SK-N-SH (cell line): ENCODE measurements around the gene GLIPR1L2. TPM values are rescaled to one million over a fixed set of nuclear protein-coding genes. Genes with fewer than 3 reads are reported as not detected.

Source experiments
- CTCF ChIA-PET: fragments of 300-600, 350-600 bp; formaldehyde crosslinking; extraction: SDS; loops from one replicate; lab custom pipeline; 2021; lab: Yijun Ruan, JAX
- POLR2A ChIA-PET: fragments of 350-600 bp; sonication (Branson Sonifier 250); formaldehyde crosslinking; extraction: SDS; loops from one replicate; lab custom pipeline; 2020; ENCODE audit warnings: antibody characterized with exemption, inconsistent platforms; lab: Yijun Ruan, JAX
- DNase-seq: peaks from one replicate; pipeline ENCODE4 v3.0.0; 2012
- H2AFZ ChIP-seq: fragments of 200-600 bp; sonication (generic); 2 replicates; pipeline ENCODE4 v1.8.1; 2016; ENCODE audit warnings: antibody characterized with exemption, mild to moderate bottlenecking, low read depth
- H3F3A ChIP-seq: fragments of 200-600 bp; sonication (generic); replicated peaks from 2 replicates; pipeline ENCODE3; 2016; ENCODE audit warnings: antibody characterized with exemption, mild to moderate bottlenecking; ENCODE audit not compliant: insufficient read depth
- H3K27ac ChIP-seq, 2 experiments: fragments of 200-500 bp in 1 of 2; fragments of 200-600 bp in 1 of 2; sonication (Bioruptor generic) in 1 of 2; sonication (generic), shearing (Covaris generic) in 1 of 2; 2 replicates each; pipeline versions ENCODE4 v1.5.1 to v1.6.1; 2014 to 2016; ENCODE audit warnings: low read depth in 2 of 2, inconsistent platforms in 1 of 2, low read length in 1 of 2, mild to moderate bottlenecking in 1 of 2, mixed read lengths in 1 of 2
- H3K27me3 ChIP-seq: fragments of 200-600 bp; sonication (generic), shearing (Covaris generic); 2 replicates; pipeline ENCODE4 v1.6.1; 2016; ENCODE audit warnings: mixed run types; ENCODE audit not compliant: insufficient read depth
- H3K36me3 ChIP-seq, 2 experiments: fragments of 200-500 bp in 1 of 2; fragments of 200-600 bp in 1 of 2; sonication (Bioruptor generic) in 1 of 2; sonication (generic) in 1 of 2; replicated peaks in 1 of 2; 2 replicates each; pipeline versions ENCODE3 to v1.5.1; 2014 to 2016; ENCODE audit warnings: low read length in 1 of 2, mild to moderate bottlenecking in 1 of 2; ENCODE audit not compliant: insufficient read depth in 2 of 2, control insufficient read depth in 1 of 2
- H3K4me1 ChIP-seq, 2 experiments: fragments of 200-500 bp in 1 of 2; fragments of 200-600 bp in 1 of 2; sonication (Bioruptor generic) in 1 of 2; sonication (generic), shearing (Covaris generic) in 1 of 2; 2 replicates each; pipeline versions ENCODE4 v1.5.1 to v1.6.1; 2014 to 2016; ENCODE audit warnings: low read depth in 1 of 2, low read length in 1 of 2, mixed run types in 1 of 2; ENCODE audit not compliant: insufficient read depth in 2 of 2, control insufficient read depth in 1 of 2
- H3K4me2 ChIP-seq: fragments of 200-600 bp; sonication (generic), shearing (Covaris generic); 2 replicates; pipeline ENCODE4 v1.6.1; 2017; ENCODE audit warnings: mixed run types
- H3K4me3 ChIP-seq, 2 experiments: fragments of 200-500 bp in 1 of 2; fragments of 200-600 bp in 1 of 2; sonication (Bioruptor generic) in 1 of 2; sonication (generic), shearing (Covaris generic) in 1 of 2; 2 replicates each; pipeline versions ENCODE4 v1.5.1 to v1.8.1; 2014 to 2016; ENCODE audit warnings: low read depth in 2 of 2, inconsistent platforms in 1 of 2, low read length in 1 of 2, mild to moderate bottlenecking in 1 of 2, mixed read lengths in 1 of 2, moderate library complexity in 1 of 2
- H3K79me2 ChIP-seq: fragments of 200-600 bp; sonication (generic); 2 replicates; pipeline ENCODE4 v1.8.1; 2017; ENCODE audit warnings: mild to moderate bottlenecking; ENCODE audit not compliant: insufficient read depth
- H3K9ac ChIP-seq: fragments of 200-600 bp; sonication (generic); 2 replicates; pipeline ENCODE4 v1.6.1; 2017; ENCODE audit warnings: mixed run types
- H3K9me2 ChIP-seq: fragments of 200-600 bp; sonication (generic); 2 replicates; pipeline ENCODE4 v1.6.1; 2017; ENCODE audit warnings: mixed run types
- H3K9me3 ChIP-seq: fragments of 200-600 bp; sonication (generic); 2 replicates; pipeline ENCODE4 v1.6.1; 2017; ENCODE audit warnings: mixed run types, mild to moderate bottlenecking, moderate library complexity
- H4K20me1 ChIP-seq: fragments of 200-600 bp; sonication (generic); 2 replicates; pipeline ENCODE4 v1.6.1; 2017; ENCODE audit warnings: mild to moderate bottlenecking, mixed run types; ENCODE audit not compliant: insufficient read depth
- EP300 ChIP-seq, 2 experiments: IDR thresholded peaks; 2 replicates each; pipeline versions ENCODE4 v1.4.0 to v1.6.1; 2012; ENCODE audit warnings: borderline replicate concordance in 1 of 2, low read depth in 1 of 2, low read length in 1 of 2
- FOSL2 ChIP-seq: IDR thresholded peaks from 2 replicates; pipeline ENCODE4 v1.4.0; 2012; ENCODE audit warnings: low read depth, mild to moderate bottlenecking, moderate library complexity, borderline replicate concordance
- FOXJ3 ChIP-seq: sonication (generic); formaldehyde crosslinking; IDR thresholded peaks from 2 replicates; pipeline ENCODE4 v1.5.1; 2020; ENCODE audit warnings: mild to moderate bottlenecking, missing genetic modification reagents
- GABPA ChIP-seq: IDR thresholded peaks from 2 replicates; pipeline ENCODE4 v1.4.0; 2012; ENCODE audit warnings: low read depth, mild to moderate bottlenecking
- GATA2 ChIP-seq: sonication (generic); formaldehyde crosslinking; IDR thresholded peaks from 2 replicates; pipeline ENCODE4 v1.5.0; 2020; ENCODE audit warnings: mild to moderate bottlenecking, missing genetic modification reagents
- MEF2A ChIP-seq: IDR thresholded peaks from 2 replicates; pipeline ENCODE4 v1.4.0; 2012; ENCODE audit warnings: low read depth, borderline replicate concordance
- POLR2AphosphoS5 ChIP-seq: IDR thresholded peaks from 2 replicates; pipeline ENCODE4 v1.6.1; 2012; ENCODE audit warnings: low read depth, low read length
- RFX5 ChIP-seq: IDR thresholded peaks from 2 replicates; pipeline ENCODE4 v1.6.1; 2012; ENCODE audit warnings: mild to moderate bottlenecking, improper control_type of control experiment, low read length
- SMC3 ChIP-seq: IDR thresholded peaks from 2 replicates; pipeline ENCODE4 v1.6.1; 2012; ENCODE audit warnings: low read depth, low read length, improper control_type of control experiment
- WGBS: methylation state at CpG from one replicate; pipeline ENCODE4 v1.1.6; 2017; ENCODE audit warnings: low lambda C conversion rate; 5-methylcytosine and 5-hydroxymethylcytosine counted together
- polyA plus RNA-seq, 3 experiments: library from polyadenylated mRNA; depleted of rRNA; stranded (reverse); fragments of >200 nt; gene quantifications; 2 replicates each; pipeline ENCODE4 v1.2.3, GENCODE V29; 2012
- TF ChIP-seq, protein P1 (sequence below): IDR thresholded peaks from 2 replicates; pipeline ENCODE4; 2012
- TF ChIP-seq, protein P2 (sequence below): fragments of 200-600 bp; sonication (generic); IDR thresholded peaks from 2 replicates; pipeline ENCODE4 v1.6.1; 2017; ENCODE audit warnings: antibody characterized with exemption, mild to moderate bottlenecking, moderate library complexity

GLIPR1L2 gene
- polyA plus RNA-seq, 1 of the 3 experiments (the other 2 are of a cell fraction), result 0.13 TPM

- H3F3A ChIP-seq, result no peaks in the 10 kb centered on the region
- no peaks in the 10 kb centered on the region for H3K9me2 ChIP-seq
- H3K9me3 ChIP-seq, result no peaks in the 10 kb centered on the region
- H3K27ac ChIP-seq, result no peak overlapping the region
- CTCF ChIA-PET, result no interaction called here
- no peak overlapping the region for H3K9ac ChIP-seq
- no peak for DNase-seq
- no peaks in the 10 kb centered on the region for H4K20me1 ChIP-seq
- H3K4me1 ChIP-seq, result no peaks in the 10 kb centered on the region
- H3K4me3 ChIP-seq, result no peak overlapping the region
- H3K36me3 ChIP-seq, result peaks cover 0 to 4% of the 10 kb centered on the region in 2 experiments
- no peaks in the 10 kb centered on the region for H3K79me2 ChIP-seq
- POLR2A ChIA-PET, result no interaction called here
- TF ChIP-seq, protein P1, sequence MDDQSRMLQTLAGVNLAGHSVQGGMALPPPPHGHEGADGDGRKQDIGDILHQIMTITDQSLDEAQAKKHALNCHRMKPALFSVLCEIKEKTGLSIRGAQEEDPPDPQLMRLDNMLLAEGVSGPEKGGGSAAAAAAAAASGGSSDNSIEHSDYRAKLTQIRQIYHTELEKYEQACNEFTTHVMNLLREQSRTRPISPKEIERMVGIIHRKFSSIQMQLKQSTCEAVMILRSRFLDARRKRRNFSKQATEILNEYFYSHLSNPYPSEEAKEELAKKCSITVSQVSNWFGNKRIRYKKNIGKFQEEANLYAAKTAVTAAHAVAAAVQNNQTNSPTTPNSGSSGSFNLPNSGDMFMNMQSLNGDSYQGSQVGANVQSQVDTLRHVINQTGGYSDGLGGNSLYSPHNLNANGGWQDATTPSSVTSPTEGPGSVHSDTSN, result no peak
- TF ChIP-seq SMC3, result no peak
- no peak for TF ChIP-seq GATA2
- H3K4me2 ChIP-seq, result no peak overlapping the region
- 20% methylated on average over 1 of the region's 1 CpG for WGBS
- no peak overlapping the region for H2AFZ ChIP-seq
- H3K27me3 ChIP-seq, result no peaks in the 10 kb centered on the region
Measured at GRCh38 chr12:75428767-75429166, 37.9 kb downstream of the GLIPR1L2 start.

DNA sequence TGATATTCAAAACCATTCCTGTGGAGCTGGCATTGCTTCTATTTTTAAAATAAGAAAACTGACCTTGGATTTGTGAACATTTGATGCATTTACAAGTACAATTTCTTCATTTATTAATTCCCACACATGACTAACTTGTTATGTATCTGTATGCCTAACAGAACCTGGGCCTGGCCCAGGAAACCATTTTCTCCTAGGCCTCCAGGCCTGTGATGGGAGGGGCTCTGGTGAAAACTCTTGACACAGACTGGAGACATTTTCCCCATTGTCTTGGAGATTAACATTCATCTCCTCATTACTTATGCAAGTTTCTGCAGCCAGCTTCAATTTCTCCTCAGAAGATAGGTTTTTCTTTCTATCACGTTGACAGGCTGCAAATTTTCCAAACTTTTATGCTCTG, 42.0 kb downstream of the GLIPR1L2 start:
- ChIA-PET CTCF (interaction anchor here (1.2 kb wide), 2 partner anchors 13 to 98 kb away, joined by 3 read pairs; partner anchors contain the start of gene GLIPR1L1), POLR2A (no interaction called here)
- Histone ChIP-seq H3K9me3 (0 out of 2 replicates have a peak, but pooled peaks cover 12% of the 10 kb centered on the region), H2AFZ (no peak overlapping the region), H4K20me1 (no peaks in the 10 kb centered on the region), H3K4me2 (no peak overlapping the region), H3K4me1 (no peaks in the 10 kb centered on the region), H3K79me2 (no peaks in the 10 kb centered on the region), H3K27ac (no peak overlapping the region), H3K4me3 (no peak overlapping the region), H3K9me2 (no peaks in the 10 kb centered on the region), H3K9ac (no peak overlapping the region), H3K27me3 (no peaks in the 10 kb centered on the region), H3F3A (peaks cover 8% of the 10 kb centered on the region), H3K36me3 (peaks cover 0 to 4% of the 10 kb centered on the region in 2 experiments)
- no peak for DNase-seq
- TF ChIP-seq EP300 (IDR thresholded peaks at IDR 0.05; ENCODE audit: borderline replicate concordance in 1 of 2, low read depth in 1 of 2, low read length in 1 of 2) (no peak), RFX5 (no peak), FOXJ3 (CRISPR knock-in tag) (no peak), FOSL2 (no peak), GABPA (no peak), MEF2A (no peak), POLR2AphosphoS5 (no peak)
- TF ChIP-seq, protein P2, sequence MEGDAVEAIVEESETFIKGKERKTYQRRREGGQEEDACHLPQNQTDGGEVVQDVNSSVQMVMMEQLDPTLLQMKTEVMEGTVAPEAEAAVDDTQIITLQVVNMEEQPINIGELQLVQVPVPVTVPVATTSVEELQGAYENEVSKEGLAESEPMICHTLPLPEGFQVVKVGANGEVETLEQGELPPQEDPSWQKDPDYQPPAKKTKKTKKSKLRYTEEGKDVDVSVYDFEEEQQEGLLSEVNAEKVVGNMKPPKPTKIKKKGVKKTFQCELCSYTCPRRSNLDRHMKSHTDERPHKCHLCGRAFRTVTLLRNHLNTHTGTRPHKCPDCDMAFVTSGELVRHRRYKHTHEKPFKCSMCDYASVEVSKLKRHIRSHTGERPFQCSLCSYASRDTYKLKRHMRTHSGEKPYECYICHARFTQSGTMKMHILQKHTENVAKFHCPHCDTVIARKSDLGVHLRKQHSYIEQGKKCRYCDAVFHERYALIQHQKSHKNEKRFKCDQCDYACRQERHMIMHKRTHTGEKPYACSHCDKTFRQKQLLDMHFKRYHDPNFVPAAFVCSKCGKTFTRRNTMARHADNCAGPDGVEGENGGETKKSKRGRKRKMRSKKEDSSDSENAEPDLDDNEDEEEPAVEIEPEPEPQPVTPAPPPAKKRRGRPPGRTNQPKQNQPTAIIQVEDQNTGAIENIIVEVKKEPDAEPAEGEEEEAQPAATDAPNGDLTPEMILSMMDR, result no peak
- 20% methylated on average over 1 of the region's 1 CpG for WGBS
